ENCODE measurements around the gene TMPRSS4.

TMPRSS4 gene

GRCh38 chr11:118059246-118059940 lies 17.5 kb upstream of the TMPRSS4 start:
- no peaks in the 10 kb centered on the region for H3K36me3 ChIP-seq (ENCODE audit: insufficient read depth, low read length)
- H3K4me1 ChIP-seq (ENCODE audit: insufficient read depth, low read length, poor library complexity, severe bottlenecking): no peaks in the 10 kb centered on the region
- H3K9ac ChIP-seq (ENCODE audit: low read depth, low read length, poor library complexity, severe bottlenecking): no peak overlapping the region
- H3K79me2 ChIP-seq (ENCODE audit: insufficient read depth, low read length): no peaks in the 10 kb centered on the region
- H3K9me2 ChIP-seq (replicated peaks; ENCODE audit: low read depth, low read length): no peaks in the 10 kb centered on the region
- H3K27me3 ChIP-seq (ENCODE audit: insufficient read depth, low read length, poor library complexity, severe bottlenecking): no peaks in the 10 kb centered on the region
- no peak for TF ChIP-seq EZH2phosphoT487 (IDR thresholded peaks at IDR 0.05; ENCODE audit: borderline replicate concordance)
- no peak for TF ChIP-seq CTCF (conservative IDR thresholded peaks at IDR 0.05; ENCODE audit: low read length)
- H4K20me1 ChIP-seq (ENCODE audit: insufficient read depth, low read length, poor library complexity, severe bottlenecking): no peaks in the 10 kb centered on the region
- H2AFZ ChIP-seq (ENCODE audit: low read length): no peak overlapping the region
- H3K4me3 ChIP-seq (ENCODE audit: low read length, poor library complexity, severe bottlenecking): no peak overlapping the region
- no peak overlapping the region for H3K4me2 ChIP-seq (ENCODE audit: low read depth, low read length, poor library complexity, severe bottlenecking)
- no peaks in the 10 kb centered on the region for H3F3A ChIP-seq (ENCODE audit: low read depth)
- no peaks in the 10 kb centered on the region for H3K9me3 ChIP-seq (ENCODE audit: insufficient read depth, low read depth, low read length)

GRCh38 chr11:118060081-118060661 lies 16.7 kb upstream of the TMPRSS4 start:
- Histone ChIP-seq H3K27me3 (ENCODE audit: insufficient read depth, low read length, poor library complexity, severe bottlenecking) (no peaks in the 10 kb centered on the region), H3F3A (ENCODE audit: low read depth) (no peaks in the 10 kb centered on the region)
- TF ChIP-seq CTCF (conservative IDR thresholded peaks at IDR 0.05; ENCODE audit: low read length) (no peak), EZH2phosphoT487 (IDR thresholded peaks at IDR 0.05; ENCODE audit: borderline replicate concordance) (no peak)

GRCh38 chr11:118060869-118061268 lies 16.0 kb upstream of the TMPRSS4 start:
- Histone ChIP-seq H3K27me3 (ENCODE audit: insufficient read depth, low read length, poor library complexity, severe bottlenecking) (no peaks in the 10 kb centered on the region), H3K4me3 (ENCODE audit: low read length, poor library complexity, severe bottlenecking) (no peak overlapping the region), H4K20me1 (ENCODE audit: insufficient read depth, low read length, poor library complexity, severe bottlenecking) (no peaks in the 10 kb centered on the region), H3K4me1 (ENCODE audit: insufficient read depth, low read length, poor library complexity, severe bottlenecking) (no peaks in the 10 kb centered on the region), H3K36me3 (ENCODE audit: insufficient read depth, low read length) (no peaks in the 10 kb centered on the region), H3K9me2 (replicated peaks; ENCODE audit: low read depth, low read length) (no peaks in the 10 kb centered on the region), H3K79me2 (ENCODE audit: insufficient read depth, low read length) (no peaks in the 10 kb centered on the region), H3F3A (ENCODE audit: low read depth) (no peaks in the 10 kb centered on the region), H3K4me2 (ENCODE audit: low read depth, low read length, poor library complexity, severe bottlenecking) (no peak overlapping the region), H3K9ac (ENCODE audit: low read depth, low read length, poor library complexity, severe bottlenecking) (no peak overlapping the region), H2AFZ (ENCODE audit: low read length) (no peak overlapping the region), H3K9me3 (ENCODE audit: insufficient read depth, low read depth, low read length) (no peaks in the 10 kb centered on the region)
- TF ChIP-seq CTCF (conservative IDR thresholded peaks at IDR 0.05; ENCODE audit: low read length) (no peak), EZH2phosphoT487 (IDR thresholded peaks at IDR 0.05; ENCODE audit: borderline replicate concordance) (no peak)

More at GRCh38 chr11:118060081-118060661, 16.7 kb upstream of the TMPRSS4 start:
- no peaks in the 10 kb centered on the region for H3K79me2 ChIP-seq (ENCODE audit: insufficient read depth, low read length)
- H2AFZ ChIP-seq (ENCODE audit: low read length): no peak overlapping the region
- H4K20me1 ChIP-seq (ENCODE audit: insufficient read depth, low read length, poor library complexity, severe bottlenecking): no peaks in the 10 kb centered on the region
- H3K4me1 ChIP-seq (ENCODE audit: insufficient read depth, low read length, poor library complexity, severe bottlenecking): no peaks in the 10 kb centered on the region
- no peaks in the 10 kb centered on the region for H3K9me3 ChIP-seq (ENCODE audit: insufficient read depth, low read depth, low read length)
- no peaks in the 10 kb centered on the region for H3K36me3 ChIP-seq (ENCODE audit: insufficient read depth, low read length)
- H3K4me2 ChIP-seq (ENCODE audit: low read depth, low read length, poor library complexity, severe bottlenecking): no peak overlapping the region
- no peak overlapping the region for H3K4me3 ChIP-seq (ENCODE audit: low read length, poor library complexity, severe bottlenecking)
- H3K9ac ChIP-seq (ENCODE audit: low read depth, low read length, poor library complexity, severe bottlenecking): no peak overlapping the region
- H3K9me2 ChIP-seq (replicated peaks; ENCODE audit: low read depth, low read length): no peaks in the 10 kb centered on the region
